ENCODE data around the gene TMEM254.
A peak's percentile ranks its signal among the peaks of the same experiment; 100 is the strongest.
"Not testable (repeated sequence)": the region's sequence is repeated elsewhere in the genome, so short reads cannot be mapped to it uniquely, and the experiment has no call there.

Gene TMEM254

GRCh38 chr10:80077869-80078447 lies 507 bp upstream of the TMEM254 start:
- no peak for DNase-seq

GRCh38 chr10:80079312-80079719 lies 851 bp downstream of the TMEM254 start:
- DNase-seq, result no peak

- no peak for DNase-seq
These were observed 2.6 kb downstream of the TMEM254 start for GRCh38 chr10:80081026-80081425.

- no peak for DNase-seq
These were observed 3.6 kb downstream of the TMEM254 start for GRCh38 chr10:80081801-80082750.

GRCh38 chr10:80090121-80090520 lies 11.7 kb downstream of the TMEM254 start:
- DNase-seq, result no peak

GRCh38 chr10:80094231-80094630 lies 15.8 kb downstream of the TMEM254 start:
- DNase-seq, result no peak

GRCh38 chr10:80098272-80098671 lies 19.8 kb downstream of the TMEM254 start:
- DNase-seq, result not testable (repeated sequence)

- DNase-seq, result not testable (repeated sequence)
These were observed 20.8 kb downstream of the TMEM254 start for GRCh38 chr10:80099295-80099694.

- DNase-seq, result no peak
These were observed 21.7 kb downstream of the TMEM254 start for GRCh38 chr10:80100116-80100515.

GRCh38 chr10:80100861-80101695 lies 22.6 kb downstream of the TMEM254 start:
- peak; percentile 9 for DNase-seq

- DNase-seq, result no peak
These were observed 25.8 kb downstream of the TMEM254 start for GRCh38 chr10:80104066-80104926.

GRCh38 chr10:80108576-80109239 lies 30.2 kb downstream of the TMEM254 start:
- DNase-seq, result peak; percentile 72

GRCh38 chr10:80110986-80111385 lies 32.5 kb downstream of the TMEM254 start:
- DNase-seq, result no peak

- DNase-seq, result no peak
These were observed 40.2 kb downstream of the TMEM254 start for GRCh38 chr10:80118669-80119068.

- no peak for DNase-seq
These were observed 43.7 kb downstream of the TMEM254 start for GRCh38 chr10:80122110-80122710.

- no peak for DNase-seq
These were observed 44.3 kb downstream of the TMEM254 start for GRCh38 chr10:80122746-80123145.

- DNase-seq, result no peak
These were observed 48.4 kb downstream of the TMEM254 start for GRCh38 chr10:80126876-80127275.

GRCh38 chr10:80131499-80131901 lies 53.0 kb downstream of the TMEM254 start:
- DNase-seq, result no peak

- DNase-seq, result no peak
These were observed 54.1 kb downstream of the TMEM254 start, which contains the start of gene PLAC9 for GRCh38 chr10:80132299-80133139. TSS of gene PLAC9 (plus strand) at chr10:80132730. CDS start at chr10:80132763, 33 bp downstream.

GRCh38 chr10:80133206-80133605 lies 54.7 kb downstream of the TMEM254 start:
- DNase-seq, result no peak
